NCI-H1417 treated with DMSO at 0.1 percent for 48 hours (cell line): ENCODE data around the gene HOXC13.
A peak's percentile ranks its signal among the peaks of the same experiment; 100 is the strongest.

ENCODE experiments used
- DNase-seq: peaks from one replicate; lab custom pipeline; 2025; lab: John Stamatoyannopoulos, UW

HOXC13 gene

GRCh38 chr12:53982648-53983567, 44.3 kb downstream of the HOXC13 start:
- no peak for DNase-seq

GRCh38 chr12:53983568-53983949, 44.9 kb downstream of the HOXC13 start:
- DNase-seq: no peak

DNA sequence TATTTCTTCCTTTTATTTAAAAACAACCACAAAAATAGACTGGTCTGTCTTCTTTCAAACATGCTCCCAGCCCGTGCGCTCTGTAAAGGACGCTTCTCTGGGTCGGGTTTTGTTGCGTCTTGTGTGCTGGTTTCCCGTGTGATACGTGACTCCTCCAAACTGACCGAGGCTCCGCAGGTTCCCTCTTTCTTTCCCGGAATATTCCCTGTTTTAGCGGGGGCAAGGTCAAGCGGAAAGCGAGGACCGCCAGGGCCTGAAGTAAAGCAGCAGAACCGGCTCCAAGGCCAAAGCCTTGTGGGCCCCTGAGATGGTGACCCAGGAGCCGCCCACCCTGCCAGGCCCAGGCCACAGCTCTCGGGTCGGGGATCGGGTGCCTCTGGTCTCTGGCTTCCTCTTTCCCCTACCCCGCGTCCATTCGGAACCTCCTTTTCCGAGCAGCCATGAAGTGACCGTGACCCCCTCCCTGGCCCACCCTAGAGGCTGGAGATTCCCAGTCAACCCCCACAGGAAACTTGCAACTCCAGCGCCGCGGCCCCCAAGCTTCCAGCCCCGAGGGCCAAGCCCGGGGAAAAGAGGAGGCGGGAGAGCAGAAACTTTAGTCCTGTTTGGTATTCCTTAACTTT, 45.4 kb downstream of the HOXC13 start:
- no peak for DNase-seq

DNA sequence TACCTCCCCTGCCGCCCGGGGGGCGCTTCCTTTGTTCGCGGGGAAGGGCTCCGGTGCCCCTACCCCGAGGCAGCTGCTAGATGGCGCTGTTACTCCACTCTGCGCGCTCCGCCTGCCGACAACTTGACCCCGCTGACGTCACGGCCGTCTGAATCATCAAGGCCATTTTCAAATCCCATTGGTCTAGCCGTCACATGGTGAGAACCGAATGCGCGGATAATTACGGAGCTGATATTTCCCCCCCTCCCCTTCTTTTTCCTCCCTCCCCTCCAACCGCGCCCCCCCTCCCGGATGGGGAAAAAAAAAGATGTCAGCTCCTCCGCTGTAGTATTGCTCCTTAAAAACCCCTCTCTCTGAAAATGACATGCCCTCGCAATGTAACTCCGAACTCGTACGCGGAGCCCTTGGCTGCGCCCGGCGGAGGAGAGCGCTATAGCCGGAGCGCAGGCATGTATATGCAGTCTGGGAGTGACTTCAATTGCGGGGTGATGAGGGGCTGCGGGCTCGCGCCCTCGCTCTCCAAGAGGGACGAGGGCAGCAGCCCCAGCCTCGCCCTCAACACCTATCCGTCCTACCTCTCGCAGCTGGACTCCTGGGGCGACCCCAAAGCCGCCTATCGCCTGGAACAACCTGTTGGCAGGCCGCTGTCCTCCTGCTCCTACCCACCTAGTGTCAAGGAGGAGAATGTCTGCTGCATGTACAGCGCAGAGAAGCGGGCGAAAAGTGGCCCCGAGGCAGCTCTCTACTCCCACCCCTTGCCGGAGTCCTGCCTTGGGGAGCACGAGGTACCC, 46.5 kb downstream of the HOXC13 start, which contains the start of gene HOXC10:
TSS of gene HOXC10 (plus strand) at position 246 of the 791 bp plus-strand sequence. CDS start at position 360, 114 bp downstream.
- DNase-seq: peak; percentile 78

DNA sequence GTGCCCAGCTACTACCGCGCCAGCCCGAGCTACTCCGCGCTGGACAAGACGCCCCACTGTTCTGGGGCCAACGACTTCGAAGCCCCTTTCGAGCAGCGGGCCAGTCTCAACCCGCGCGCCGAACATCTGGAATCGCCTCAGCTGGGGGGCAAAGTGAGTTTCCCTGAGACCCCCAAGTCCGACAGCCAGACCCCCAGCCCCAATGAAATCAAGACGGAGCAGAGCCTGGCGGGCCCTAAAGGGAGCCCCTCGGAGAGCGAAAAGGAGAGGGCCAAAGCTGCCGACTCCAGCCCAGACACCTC, 47.0 kb downstream of the HOXC13 start:
- no peak for DNase-seq

- no peak for DNase-seq
These were observed 47.5 kb downstream of the HOXC13 start for GRCh38 chr12:53985994-53986685.

DNA sequence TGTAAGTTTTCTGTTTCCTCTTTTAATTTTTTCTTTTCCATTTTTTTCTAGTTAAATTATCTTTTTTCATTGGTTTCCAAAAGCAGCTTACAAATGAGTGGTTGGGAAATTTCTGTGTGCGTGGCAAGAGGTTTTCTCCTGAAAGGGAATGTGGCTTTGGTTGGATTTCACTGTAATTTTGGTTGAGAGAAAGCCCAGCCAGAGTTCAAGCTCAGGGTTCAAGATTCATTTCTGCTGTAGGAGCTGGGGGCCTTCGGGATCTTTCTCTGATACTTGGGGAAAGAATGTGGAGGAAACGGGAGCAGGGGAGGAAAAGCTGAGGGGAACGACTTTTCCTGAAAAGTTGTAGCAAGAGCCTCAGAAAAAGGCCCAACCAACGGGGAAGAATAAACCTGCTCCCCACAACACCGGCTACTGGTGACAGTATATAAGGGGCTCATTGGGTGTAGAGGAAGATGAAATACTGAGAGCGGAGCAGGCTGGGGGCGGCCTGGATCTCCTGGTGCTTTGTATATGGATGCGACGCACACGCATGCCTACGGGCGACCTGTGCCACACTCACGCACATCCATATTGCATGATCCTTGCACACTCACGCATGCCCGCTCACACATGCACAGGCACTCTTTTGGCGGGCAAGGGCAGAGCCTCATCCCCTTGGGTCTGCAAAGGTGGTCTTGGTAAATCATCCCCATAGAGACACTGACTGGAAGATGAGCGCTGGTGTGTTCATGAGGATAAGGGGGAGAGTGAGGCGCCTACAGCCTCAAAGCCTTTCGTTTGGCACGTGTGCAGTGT, 48.3 kb downstream of the HOXC13 start:
- no peak for DNase-seq

DNA sequence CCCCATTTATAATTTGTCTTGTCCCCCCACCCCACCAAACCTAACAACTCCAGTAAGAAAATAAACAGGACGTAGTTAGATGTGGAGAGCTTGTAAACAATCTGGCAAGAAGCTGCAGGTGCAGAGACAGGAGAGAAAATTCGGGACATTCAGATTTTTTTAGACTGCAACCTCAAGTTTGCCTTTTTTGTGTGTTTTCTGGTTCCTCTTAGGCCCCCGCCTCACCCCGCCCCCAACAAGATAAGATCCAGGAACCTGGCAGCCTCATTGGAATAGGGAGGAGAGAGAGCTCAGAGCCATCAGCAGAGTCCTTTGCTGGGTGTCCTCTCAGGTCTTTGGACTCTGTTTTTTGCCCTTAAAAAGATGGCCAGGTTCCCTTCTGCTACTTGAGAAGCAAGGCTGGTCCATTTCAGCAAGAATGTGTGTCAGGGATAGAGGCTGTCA, 49.2 kb downstream of the HOXC13 start:
- DNase-seq: no peak

- DNase-seq: no peak
These were observed 50.1 kb downstream of the HOXC13 start for GRCh38 chr12:53988541-53989226.

GRCh38 chr12:53989227-53990113, 50.8 kb downstream of the HOXC13 start:
- DNase-seq: no peak

GRCh38 chr12:53990311-53991076, 51.9 kb downstream of the HOXC13 start:
- DNase-seq: no peak

DNA sequence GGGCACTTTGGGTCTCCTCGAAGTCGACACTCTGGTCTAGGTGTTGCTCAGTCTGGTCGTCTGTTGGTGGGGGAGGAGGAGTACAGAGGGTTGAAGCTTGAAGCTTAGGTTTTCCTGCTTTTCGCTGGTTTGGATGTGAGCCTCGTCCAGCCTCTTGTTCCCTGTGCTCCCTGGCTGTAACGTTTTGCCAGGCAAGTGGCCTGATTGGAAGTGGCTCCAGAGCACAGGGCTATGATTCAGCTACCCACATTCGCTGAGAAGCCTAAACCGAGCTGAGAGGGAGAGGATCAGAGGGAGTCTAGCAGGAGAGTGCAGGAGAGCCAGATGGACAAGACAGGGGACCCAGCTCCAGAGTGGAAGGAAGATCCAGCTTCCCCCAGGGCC, 52.4 kb downstream of the HOXC13 start:
- no peak for DNase-seq

DNA sequence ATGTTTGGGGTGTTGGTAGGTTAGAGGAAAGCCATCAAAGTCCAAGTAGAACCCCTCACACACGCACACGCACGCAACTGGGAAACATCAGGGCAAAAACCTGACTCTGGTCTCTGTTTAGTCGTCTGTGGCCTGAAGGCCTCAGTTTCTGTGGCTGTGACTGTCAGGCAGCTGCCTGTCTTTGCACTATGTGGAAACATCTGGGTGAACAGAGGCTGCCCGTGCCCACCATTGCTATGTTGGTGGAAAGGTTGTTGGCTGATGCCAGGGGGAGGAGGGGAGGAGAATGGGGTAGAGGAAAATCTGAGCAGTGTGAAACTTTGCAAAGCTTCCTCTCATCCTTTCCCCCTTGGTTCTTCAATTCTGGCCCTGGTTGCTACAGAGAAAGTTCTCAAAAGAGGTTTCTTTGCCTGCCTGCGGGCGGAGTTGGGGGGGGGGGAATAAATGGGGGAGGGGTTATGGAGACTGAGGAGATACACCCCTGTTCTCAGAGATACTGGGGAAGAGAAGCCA, 53.8 kb downstream of the HOXC13 start:
- DNase-seq: no peak

GRCh38 chr12:53993162-53994008, 54.8 kb downstream of the HOXC13 start:
- DNase-seq: no peak

- no peak for DNase-seq
These were observed 55.3 kb downstream of the HOXC13 start for GRCh38 chr12:53994009-53994263.

DNA sequence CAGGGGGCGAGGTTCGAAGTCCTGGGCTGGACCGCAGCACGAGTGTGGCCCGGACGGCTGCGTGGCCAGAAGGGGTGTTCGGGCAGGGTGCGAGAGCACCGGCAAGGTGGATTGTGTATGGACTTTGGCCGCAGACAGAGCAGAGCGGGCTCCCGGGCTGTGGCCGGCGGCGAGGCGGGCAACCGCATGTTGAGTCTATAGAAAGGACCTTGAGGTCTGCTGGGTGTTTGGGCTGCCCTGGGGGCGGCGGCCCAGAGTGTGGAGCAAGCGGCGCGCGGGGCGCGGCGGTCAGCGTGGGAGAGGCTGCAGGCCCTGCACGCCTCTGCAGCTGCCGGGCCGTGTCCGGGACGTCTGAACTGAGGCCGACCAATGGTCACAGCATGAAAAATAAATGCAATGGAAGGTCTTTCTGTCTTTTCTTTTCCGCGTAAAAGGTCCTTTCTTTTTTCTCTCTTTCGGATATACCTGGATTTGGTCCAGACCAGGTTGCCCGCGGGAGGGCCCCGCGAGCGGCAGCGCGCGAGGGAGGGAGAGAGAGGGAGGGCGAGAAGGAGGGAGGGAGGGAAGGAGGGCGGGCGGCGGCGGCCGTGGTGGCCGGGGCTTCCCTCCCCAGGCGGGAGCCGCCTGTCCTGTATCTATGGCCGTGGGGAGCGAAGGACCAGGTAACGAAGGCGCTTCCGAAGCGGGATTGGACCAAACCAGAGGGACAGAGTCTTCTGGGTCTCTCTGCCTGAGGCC, 55.8 kb downstream of the HOXC13 start:
- no peak for DNase-seq

GRCh38 chr12:53995002-53995377, 56.4 kb downstream of the HOXC13 start:
- DNase-seq: no peak
